ENCODE results near the gene CFAP43. TPM values are rescaled to one million over a fixed set of nuclear protein-coding genes. Genes with fewer than 3 reads are reported as not detected.

CFAP43 gene
- total RNA-seq, 1 experiment from 2014 or later, result 0.42 TPM

GRCh38 chr10:104193787-104194186 lies 38.4 kb downstream of the CFAP43 start:
- Mint-ChIP-seq H3K36me3 (no peaks in the 10 kb centered on the region), H3K4me3 (no peak overlapping the region), H3K27me3 (ENCODE audit: low read depth) (no peaks in the 10 kb centered on the region; the same call in 1 of the 2 replicates), H3K27ac (no peak overlapping the region), H3K4me1 (peaks cover 6% of the 10 kb centered on the region), H3K9me3 (no peaks in the 10 kb centered on the region)
- ChIA-PET CTCF (no interaction called here), POLR2A (no interaction called here)
- no peak for DNase-seq (ENCODE audit: low spot score)
- ATAC-seq, result no peak
- TF ChIP-seq, protein P1, sequence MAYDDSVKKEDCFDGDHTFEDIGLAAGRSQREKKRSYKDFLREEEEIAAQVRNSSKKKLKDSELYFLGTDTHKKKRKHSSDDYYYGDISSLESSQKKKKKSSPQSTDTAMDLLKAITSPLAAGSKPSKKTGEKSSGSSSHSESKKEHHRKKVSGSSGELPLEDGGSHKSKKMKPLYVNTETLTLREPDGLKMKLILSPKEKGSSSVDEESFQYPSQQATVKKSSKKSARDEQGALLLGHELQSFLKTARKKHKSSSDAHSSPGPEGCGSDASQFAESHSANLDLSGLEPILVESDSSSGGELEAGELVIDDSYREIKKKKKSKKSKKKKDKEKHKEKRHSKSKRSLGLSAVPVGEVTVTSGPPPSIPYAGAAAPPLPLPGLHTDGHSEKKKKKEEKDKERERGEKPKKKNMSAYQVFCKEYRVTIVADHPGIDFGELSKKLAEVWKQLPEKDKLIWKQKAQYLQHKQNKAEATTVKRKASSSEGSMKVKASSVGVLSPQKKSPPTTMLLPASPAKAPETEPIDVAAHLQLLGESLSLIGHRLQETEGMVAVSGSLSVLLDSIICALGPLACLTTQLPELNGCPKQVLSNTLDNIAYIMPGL (CRISPR knock-in tag; IDR thresholded peaks at IDR 0.05), result no peak
- no peak for TF ChIP-seq EMX1 (CRISPR knock-in tag; IDR thresholded peaks at IDR 0.05)
- no peak for TF ChIP-seq ZNF263 (CRISPR knock-in tag; IDR thresholded peaks at IDR 0.05; ENCODE audit: low read depth)
- no peak for TF ChIP-seq ZNF317 (CRISPR knock-in tag; IDR thresholded peaks at IDR 0.05; ENCODE audit: borderline replicate concordance, low read depth)
- no peak for TF ChIP-seq ZNF512 (CRISPR knock-in tag; IDR thresholded peaks at IDR 0.05; ENCODE audit: borderline replicate concordance)
- TF ChIP-seq, protein P2, sequence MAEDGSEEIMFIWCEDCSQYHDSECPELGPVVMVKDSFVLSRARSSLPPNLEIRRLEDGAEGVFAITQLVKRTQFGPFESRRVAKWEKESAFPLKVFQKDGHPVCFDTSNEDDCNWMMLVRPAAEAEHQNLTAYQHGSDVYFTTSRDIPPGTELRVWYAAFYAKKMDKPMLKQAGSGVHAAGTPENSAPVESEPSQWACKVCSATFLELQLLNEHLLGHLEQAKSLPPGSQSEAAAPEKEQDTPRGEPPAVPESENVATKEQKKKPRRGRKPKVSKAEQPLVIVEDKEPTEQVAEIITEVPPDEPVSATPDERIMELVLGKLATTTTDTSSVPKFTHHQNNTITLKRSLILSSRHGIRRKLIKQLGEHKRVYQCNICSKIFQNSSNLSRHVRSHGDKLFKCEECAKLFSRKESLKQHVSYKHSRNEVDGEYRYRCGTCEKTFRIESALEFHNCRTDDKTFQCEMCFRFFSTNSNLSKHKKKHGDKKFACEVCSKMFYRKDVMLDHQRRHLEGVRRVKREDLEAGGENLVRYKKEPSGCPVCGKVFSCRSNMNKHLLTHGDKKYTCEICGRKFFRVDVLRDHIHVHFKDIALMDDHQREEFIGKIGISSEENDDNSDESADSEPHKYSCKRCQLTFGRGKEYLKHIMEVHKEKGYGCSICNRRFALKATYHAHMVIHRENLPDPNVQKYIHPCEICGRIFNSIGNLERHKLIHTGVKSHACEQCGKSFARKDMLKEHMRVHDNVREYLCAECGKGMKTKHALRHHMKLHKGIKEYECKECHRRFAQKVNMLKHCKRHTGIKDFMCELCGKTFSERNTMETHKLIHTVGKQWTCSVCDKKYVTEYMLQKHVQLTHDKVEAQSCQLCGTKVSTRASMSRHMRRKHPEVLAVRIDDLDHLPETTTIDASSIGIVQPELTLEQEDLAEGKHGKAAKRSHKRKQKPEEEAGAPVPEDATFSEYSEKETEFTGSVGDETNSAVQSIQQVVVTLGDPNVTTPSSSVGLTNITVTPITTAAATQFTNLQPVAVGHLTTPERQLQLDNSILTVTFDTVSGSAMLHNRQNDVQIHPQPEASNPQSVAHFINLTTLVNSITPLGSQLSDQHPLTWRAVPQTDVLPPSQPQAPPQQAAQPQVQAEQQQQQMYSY (CRISPR knock-in tag; IDR thresholded peaks at IDR 0.05), result no peak
- TF ChIP-seq ZNF138 (CRISPR knock-in tag; conservative IDR thresholded peaks at IDR 0.05), result no peak
- no peak for TF ChIP-seq ZNF425 (CRISPR knock-in tag; conservative IDR thresholded peaks at IDR 0.05)
- no peak for TF ChIP-seq NFYB (CRISPR knock-in tag; conservative IDR thresholded peaks at IDR 0.05; ENCODE audit: low read depth)
- no peak for TF ChIP-seq FOXJ3 (CRISPR knock-in tag; IDR thresholded peaks at IDR 0.05; ENCODE audit: borderline replicate concordance)
- TF ChIP-seq, protein P3, sequence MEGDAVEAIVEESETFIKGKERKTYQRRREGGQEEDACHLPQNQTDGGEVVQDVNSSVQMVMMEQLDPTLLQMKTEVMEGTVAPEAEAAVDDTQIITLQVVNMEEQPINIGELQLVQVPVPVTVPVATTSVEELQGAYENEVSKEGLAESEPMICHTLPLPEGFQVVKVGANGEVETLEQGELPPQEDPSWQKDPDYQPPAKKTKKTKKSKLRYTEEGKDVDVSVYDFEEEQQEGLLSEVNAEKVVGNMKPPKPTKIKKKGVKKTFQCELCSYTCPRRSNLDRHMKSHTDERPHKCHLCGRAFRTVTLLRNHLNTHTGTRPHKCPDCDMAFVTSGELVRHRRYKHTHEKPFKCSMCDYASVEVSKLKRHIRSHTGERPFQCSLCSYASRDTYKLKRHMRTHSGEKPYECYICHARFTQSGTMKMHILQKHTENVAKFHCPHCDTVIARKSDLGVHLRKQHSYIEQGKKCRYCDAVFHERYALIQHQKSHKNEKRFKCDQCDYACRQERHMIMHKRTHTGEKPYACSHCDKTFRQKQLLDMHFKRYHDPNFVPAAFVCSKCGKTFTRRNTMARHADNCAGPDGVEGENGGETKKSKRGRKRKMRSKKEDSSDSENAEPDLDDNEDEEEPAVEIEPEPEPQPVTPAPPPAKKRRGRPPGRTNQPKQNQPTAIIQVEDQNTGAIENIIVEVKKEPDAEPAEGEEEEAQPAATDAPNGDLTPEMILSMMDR (IDR thresholded peaks at IDR 0.05), result no peak
- no peak for TF ChIP-seq CBFB (CRISPR knock-in tag; IDR thresholded peaks at IDR 0.05; ENCODE audit: low read depth)

DNA sequence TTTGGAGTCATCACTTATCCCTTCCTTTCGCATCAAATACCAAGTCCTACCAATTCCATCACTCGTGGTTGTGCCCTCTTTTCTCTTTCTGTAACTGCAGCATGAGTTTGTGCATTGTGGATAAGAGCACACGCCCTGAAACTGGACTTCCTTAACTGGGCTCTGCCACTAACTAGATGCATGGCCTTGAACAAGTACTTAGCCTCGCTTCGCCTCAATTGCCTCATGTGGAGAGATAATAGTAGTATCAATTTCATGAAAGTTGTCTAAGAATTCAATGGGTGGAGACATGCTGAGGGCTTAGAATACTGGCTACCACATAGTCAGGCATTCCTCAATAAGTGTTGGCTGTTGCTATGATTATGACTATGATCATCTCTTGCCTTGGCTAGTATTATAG lies 41.5 kb downstream of the CFAP43 start:
- TF ChIP-seq, protein P4, sequence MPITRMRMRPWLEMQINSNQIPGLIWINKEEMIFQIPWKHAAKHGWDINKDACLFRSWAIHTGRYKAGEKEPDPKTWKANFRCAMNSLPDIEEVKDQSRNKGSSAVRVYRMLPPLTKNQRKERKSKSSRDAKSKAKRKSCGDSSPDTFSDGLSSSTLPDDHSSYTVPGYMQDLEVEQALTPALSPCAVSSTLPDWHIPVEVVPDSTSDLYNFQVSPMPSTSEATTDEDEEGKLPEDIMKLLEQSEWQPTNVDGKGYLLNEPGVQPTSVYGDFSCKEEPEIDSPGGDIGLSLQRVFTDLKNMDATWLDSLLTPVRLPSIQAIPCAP (CRISPR knock-in tag; IDR thresholded peaks at IDR 0.05), result no peak
- Mint-ChIP-seq H3K4me1 (no peaks in the 10 kb centered on the region), H3K27me3 (ENCODE audit: low read depth) (no peaks in the 10 kb centered on the region; the same call in 1 of the 2 replicates), H3K9me3 (no peaks in the 10 kb centered on the region), H3K4me3 (no peak overlapping the region), H3K27ac (no peak overlapping the region), H3K36me3 (no peaks in the 10 kb centered on the region)
- CTCF ChIA-PET, result interaction anchor here (0.6 kb wide), 1 partner anchor 204 kb away, joined by 3 read pairs; no protein-coding TSS in a partner anchor
- no peak for ATAC-seq
- POLR2A ChIA-PET, result no interaction called here
- no peak for DNase-seq (ENCODE audit: low spot score)

Data from WTC11 (cell line).